Activated naive CD4-positive, alpha-beta T cell treated with anti-CD3 and anti-CD28 coated beads, Interleukin-2, amount 50 U/mL, for 72 hours (primary cell): Measurements from ENCODE around the gene SPATA6. TPM values are rescaled to one million over a fixed set of nuclear protein-coding genes. Genes with fewer than 3 reads are reported as not detected.

Experiments used
- ATAC-seq, 2 donors: fragments of 150-1000 bp; cut with Tn5 transposase; 2 replicates each; pipeline ENCODE4 v1.10.0; 2021; ENCODE audit warnings: mild to moderate bottlenecking in 2 of 2, moderate library complexity in 2 of 2
- DNase-seq, 2 donors: peaks; one replicate each; pipeline ENCODE4 v3.0.0; 2021 to 2022; ENCODE audit warnings: low spot score in 2 of 2
- H3K27ac Mint-ChIP-seq, 2 donors: one replicate each; pipeline ENCODE4 v1.8.0; 2022; ENCODE audit warnings: mild to moderate bottlenecking in 2 of 2, mixed read lengths in 2 of 2
- H3K36me3 Mint-ChIP-seq, 2 donors: one replicate each; pipeline ENCODE4 v1.8.0; 2022; ENCODE audit warnings: mixed read lengths in 2 of 2
- H3K9me3 Mint-ChIP-seq, 2 donors: one replicate each; pipeline ENCODE4 v1.8.0; 2022; ENCODE audit warnings: mixed read lengths in 2 of 2
- total RNA-seq, 2 donors: library from RNA; stranded (reverse); gene quantifications; one replicate each; pipeline ENCODE4 v1.2.3, GENCODE V29; 2022

SPATA6 gene
- total RNA-seq, 2 donors from 2014 or later: 1.7 to 4.2 TPM

- Mint-ChIP-seq H3K9me3 (no peaks in the 10 kb centered on the region), H3K36me3 (no peaks in the 10 kb centered on the region), H3K27ac (no peak overlapping the region)
- ATAC-seq (no peak), DNase-seq (no peak)
Measured at GRCh38 chr1:48415050-48415449, 57.0 kb downstream of the SPATA6 start.

GRCh38 chr1:48414264-48414663 is 57.7 kb downstream of the SPATA6 start:
- Mint-ChIP-seq H3K27ac (no peak overlapping the region), H3K9me3 (no peaks in the 10 kb centered on the region), H3K36me3 (peaks cover 0 to under 1% of the 10 kb centered on the region in 2 donors)
- ATAC-seq: no peak
- no peak for DNase-seq

GRCh38 chr1:48405940-48406339 is 66.1 kb downstream of the SPATA6 start:
- no peak for ATAC-seq
- Mint-ChIP-seq H3K36me3 (peaks cover 5 to 9% of the 10 kb centered on the region in 2 donors), H3K27ac (no peak overlapping the region), H3K9me3 (no peaks in the 10 kb centered on the region)
- no peak for DNase-seq

GRCh38 chr1:48405400-48405799 is 66.6 kb downstream of the SPATA6 start:
- Mint-ChIP-seq H3K9me3 (no peaks in the 10 kb centered on the region), H3K36me3 (peaks cover 5 to 9% of the 10 kb centered on the region in 2 donors), H3K27ac (no peak overlapping the region)
- ATAC-seq (no peak), DNase-seq (no peak)

- Mint-ChIP-seq H3K36me3 (peaks cover 0 to 5% of the 10 kb centered on the region in 2 donors), H3K9me3 (no peaks in the 10 kb centered on the region), H3K27ac (no peak overlapping the region)
- DNase-seq: no peak
- no peak for ATAC-seq
Measured at GRCh38 chr1:48402599-48402998, 69.4 kb downstream of the SPATA6 start.

- DNase-seq (no peak), ATAC-seq (no peak)
- Mint-ChIP-seq H3K36me3 (no peaks in the 10 kb centered on the region), H3K27ac (no peak overlapping the region), H3K9me3 (no peaks in the 10 kb centered on the region)
Measured at GRCh38 chr1:48396208-48396607, 75.8 kb downstream of the SPATA6 start.

- Mint-ChIP-seq H3K27ac (no peak overlapping the region), H3K36me3 (peaks cover 0 to under 1% of the 10 kb centered on the region in 2 donors), H3K9me3 (peaks cover 0 to 3% of the 10 kb centered on the region in 2 donors)
- ATAC-seq (no peak), DNase-seq (no peak)
Measured at GRCh38 chr1:48391926-48392325, 80.1 kb downstream of the SPATA6 start.

- peaks cover 0 to 5% of the 10 kb centered on the region in 2 donors for H3K36me3 Mint-ChIP-seq
- DNase-seq (no peak), ATAC-seq (no peak)
Measured at GRCh38 chr1:48387409-48387808, 84.6 kb downstream of the SPATA6 start.

GRCh38 chr1:48374785-48375184 is 97.2 kb downstream of the SPATA6 start:
- Mint-ChIP-seq H3K9me3 (peaks cover 7 to 29% of the 10 kb centered on the region in 2 donors), H3K27ac (no peak overlapping the region), H3K36me3 (peaks cover 11 to 43% of the 10 kb centered on the region in 2 donors)
- no peak for ATAC-seq
- DNase-seq: no peak

More at GRCh38 chr1:48387409-48387808, 84.6 kb downstream of the SPATA6 start:
- H3K9me3 Mint-ChIP-seq: peaks cover 0 to 3% of the 10 kb centered on the region in 2 donors
- H3K27ac Mint-ChIP-seq: no peak overlapping the region

GRCh38 chr1:48371598-48371997 is 100.4 kb downstream of the SPATA6 start:
- no peak for DNase-seq
- Mint-ChIP-seq H3K36me3 (peaks cover 10 to 41% of the 10 kb centered on the region in 2 donors), H3K27ac (no peak overlapping the region), H3K9me3 (peaks cover 9 to 25% of the 10 kb centered on the region in 2 donors)
- ATAC-seq: no peak

GRCh38 chr1:48362901-48363300 is 109.1 kb downstream of the SPATA6 start:
- Mint-ChIP-seq H3K36me3 (peaks cover 8 to 9% of the 10 kb centered on the region in 2 donors), H3K27ac (no peak overlapping the region), H3K9me3 (peaks cover 6 to 11% of the 10 kb centered on the region in 2 donors)
- no peak for ATAC-seq
- DNase-seq: no peak

- H3K36me3 Mint-ChIP-seq: no peaks in the 10 kb centered on the region
- H3K9me3 Mint-ChIP-seq: no peaks in the 10 kb centered on the region
- DNase-seq: no peak
- no peak for ATAC-seq
- H3K27ac Mint-ChIP-seq: no peak overlapping the region
Measured at GRCh38 chr1:48356901-48357300, 115.1 kb downstream of the SPATA6 start.

- ATAC-seq (no peak), DNase-seq (no peak)
- Mint-ChIP-seq H3K9me3 (peaks cover 20 to 24% of the 10 kb centered on the region in 2 donors), H3K27ac (no peak overlapping the region), H3K36me3 (peaks cover 9 to 27% of the 10 kb centered on the region in 2 donors)
Measured at GRCh38 chr1:48344373-48344772, 127.6 kb downstream of the SPATA6 start.

GRCh38 chr1:48341221-48341620 is 130.8 kb downstream of the SPATA6 start:
- Mint-ChIP-seq H3K9me3 (peaks cover 20 to 24% of the 10 kb centered on the region in 2 donors), H3K27ac (no peak overlapping the region), H3K36me3 (peaks cover 9 to 30% of the 10 kb centered on the region in 2 donors)
- no peak for ATAC-seq
- no peak for DNase-seq

GRCh38 chr1:48338257-48338656 is 133.7 kb downstream of the SPATA6 start:
- ATAC-seq: no peak
- Mint-ChIP-seq H3K27ac (no peak overlapping the region), H3K9me3 (peaks cover 8 to 16% of the 10 kb centered on the region in 2 donors), H3K36me3 (peaks cover 0 to 29% of the 10 kb centered on the region in 2 donors)
- no peak for DNase-seq

- ATAC-seq (no peak), DNase-seq (no peak)
- Mint-ChIP-seq H3K27ac (no peak overlapping the region), H3K36me3 (peaks cover 23 to 52% of the 10 kb centered on the region in 2 donors), H3K9me3 (peaks cover 34 to 35% of the 10 kb centered on the region in 2 donors)
Measured at GRCh38 chr1:48333316-48333715, 138.7 kb downstream of the SPATA6 start.

- Mint-ChIP-seq H3K27ac (no peak overlapping the region), H3K9me3 (peaks cover 34 to 35% of the 10 kb centered on the region in 2 donors), H3K36me3 (peaks cover 23 to 52% of the 10 kb centered on the region in 2 donors)
- no peak for DNase-seq
- no peak for ATAC-seq
Measured at GRCh38 chr1:48332115-48332514, 139.9 kb downstream of the SPATA6 start.

- ATAC-seq (no peak), DNase-seq (no peak)
- H3K27ac Mint-ChIP-seq: no peak overlapping the region
Measured at GRCh38 chr1:48329905-48330304, 142.1 kb downstream of the SPATA6 start.

More at GRCh38 chr1:48329905-48330304, 142.1 kb downstream of the SPATA6 start:
- Mint-ChIP-seq H3K9me3 (peaks cover 34 to 38% of the 10 kb centered on the region in 2 donors), H3K36me3 (peaks cover 23 to 50% of the 10 kb centered on the region in 2 donors)
